ENCODE measurements around the gene ADAM30.

The ADAM30 gene

GRCh38 chr1:119933397-119933796 lies 37.1 kb upstream of the ADAM30 start:
- TF ChIP-seq CTCF (IDR thresholded peaks at IDR 0.05; ENCODE audit: low read depth, low read length): no peak

GRCh38 chr1:119929643-119930315 lies 33.5 kb upstream of the ADAM30 start:
- no peak for DNase-seq (ENCODE audit: extremely low read depth, low read depth)

More at GRCh38 chr1:119933397-119933796, 37.1 kb upstream of the ADAM30 start:
- no peak for DNase-seq (ENCODE audit: extremely low read depth, low read depth)

GRCh38 chr1:119926553-119926952 lies 30.2 kb upstream of the ADAM30 start:
- no peak for TF ChIP-seq CTCF (IDR thresholded peaks at IDR 0.05; ENCODE audit: low read depth, low read length)
- DNase-seq (ENCODE audit: extremely low read depth, low read depth): no peak

More at GRCh38 chr1:119929643-119930315, 33.5 kb upstream of the ADAM30 start:
- TF ChIP-seq CTCF (IDR thresholded peaks at IDR 0.05; ENCODE audit: low read depth, low read length): no peak

GRCh38 chr1:119924948-119925898 lies 28.9 kb upstream of the ADAM30 start:
- DNase-seq (ENCODE audit: extremely low read depth, low read depth): no peak
- no peak for TF ChIP-seq CTCF (IDR thresholded peaks at IDR 0.05; ENCODE audit: low read depth, low read length)

GRCh38 chr1:119920104-119920968 lies 24.0 kb upstream of the ADAM30 start:
- TF ChIP-seq CTCF (IDR thresholded peaks at IDR 0.05; ENCODE audit: low read depth, low read length): no peak
- no peak for DNase-seq (ENCODE audit: extremely low read depth, low read depth)

- no peak for TF ChIP-seq CTCF (IDR thresholded peaks at IDR 0.05; ENCODE audit: low read depth, low read length)
- DNase-seq (ENCODE audit: extremely low read depth, low read depth): no peak
Observed at GRCh38 chr1:119919241-119919640, 22.9 kb upstream of the ADAM30 start.
